ENCODE data around the gene ABCC3.

The ABCC3 gene

GRCh38 chr17:50631195-50631907 lies 3.3 kb upstream of the ABCC3 start:
- H3K27me3 ChIP-seq (ENCODE audit: control insufficient read depth, insufficient read depth, low read length): peaks cover 50% of the 10 kb centered on the region
- no peak overlapping the region for H3K27ac ChIP-seq (ENCODE audit: low read depth, low read length)
- H3K9ac ChIP-seq (ENCODE audit: low read length): no peak overlapping the region
- no peak overlapping the region for H3K4me3 ChIP-seq (ENCODE audit: low read depth, low read length)
- no peaks in the 10 kb centered on the region for H3K9me3 ChIP-seq (ENCODE audit: control insufficient read depth, insufficient read depth, low read depth, low read length)
- peaks cover 19% of the 10 kb centered on the region for H3K4me1 ChIP-seq (ENCODE audit: control insufficient read depth, insufficient read depth, low read length)
- H3K36me3 ChIP-seq (ENCODE audit: control insufficient read depth, insufficient read depth, low read length): no peaks in the 10 kb centered on the region

- H3K27me3 ChIP-seq (ENCODE audit: control insufficient read depth, insufficient read depth, low read length): peaks cover 57% of the 10 kb centered on the region
- no peaks in the 10 kb centered on the region for H3K36me3 ChIP-seq (ENCODE audit: control insufficient read depth, insufficient read depth, low read length)
- peaks cover 21% of the 10 kb centered on the region for H3K4me1 ChIP-seq (ENCODE audit: control insufficient read depth, insufficient read depth, low read length)
- H3K27ac ChIP-seq (ENCODE audit: low read depth, low read length): no peak overlapping the region
- H3K9ac ChIP-seq (ENCODE audit: low read length): no peak overlapping the region
- no peaks in the 10 kb centered on the region for H3K9me3 ChIP-seq (ENCODE audit: control insufficient read depth, insufficient read depth, low read depth, low read length)
- H3K4me3 ChIP-seq (ENCODE audit: low read depth, low read length): no peak overlapping the region
Observed at GRCh38 chr17:50631908-50632571, 2.6 kb upstream of the ABCC3 start.

- peaks cover 23% of the 10 kb centered on the region for H3K4me1 ChIP-seq (ENCODE audit: control insufficient read depth, insufficient read depth, low read length)
- no peak overlapping the region for H3K4me3 ChIP-seq (ENCODE audit: low read depth, low read length)
- H3K27ac ChIP-seq (ENCODE audit: low read depth, low read length): no peak overlapping the region
- H3K27me3 ChIP-seq (ENCODE audit: control insufficient read depth, insufficient read depth, low read length): peaks cover 63% of the 10 kb centered on the region
- H3K9ac ChIP-seq (ENCODE audit: low read length): no peak overlapping the region
- H3K9me3 ChIP-seq (ENCODE audit: control insufficient read depth, insufficient read depth, low read depth, low read length): no peaks in the 10 kb centered on the region
- H3K36me3 ChIP-seq (ENCODE audit: control insufficient read depth, insufficient read depth, low read length): no peaks in the 10 kb centered on the region
Observed at GRCh38 chr17:50632637-50633036, 2.0 kb upstream of the ABCC3 start.

GRCh38 chr17:50633683-50634082 lies 998 bp upstream of the ABCC3 start:
- peaks cover 69% of the 10 kb centered on the region for H3K27me3 ChIP-seq (ENCODE audit: control insufficient read depth, insufficient read depth, low read length)
- no peak overlapping the region for H3K9ac ChIP-seq (ENCODE audit: low read length)
- peaks cover 18% of the 10 kb centered on the region; the same call in 1 of the 2 replicates for H3K4me1 ChIP-seq (ENCODE audit: control insufficient read depth, insufficient read depth, low read length)
- H3K4me3 ChIP-seq (ENCODE audit: low read depth, low read length): no peak overlapping the region
- H3K9me3 ChIP-seq (ENCODE audit: control insufficient read depth, insufficient read depth, low read depth, low read length): no peaks in the 10 kb centered on the region
- H3K27ac ChIP-seq (ENCODE audit: low read depth, low read length): no peak overlapping the region
- no peaks in the 10 kb centered on the region for H3K36me3 ChIP-seq (ENCODE audit: control insufficient read depth, insufficient read depth, low read length)

- peak overlapping the region; percentile 51 for H3K4me3 ChIP-seq (ENCODE audit: low read depth, low read length)
- no peaks in the 10 kb centered on the region for H3K9me3 ChIP-seq (ENCODE audit: control insufficient read depth, insufficient read depth, low read depth, low read length)
- H3K4me1 ChIP-seq (ENCODE audit: control insufficient read depth, insufficient read depth, low read length): peaks cover 21% of the 10 kb centered on the region; the same call in 1 of the 2 replicates
- no peaks in the 10 kb centered on the region for H3K36me3 ChIP-seq (ENCODE audit: control insufficient read depth, insufficient read depth, low read length)
- H3K27me3 ChIP-seq (ENCODE audit: control insufficient read depth, insufficient read depth, low read length): peaks cover 69% of the 10 kb centered on the region
- H3K9ac ChIP-seq (ENCODE audit: low read length): peak overlapping the region; percentile 16
- no peak overlapping the region for H3K27ac ChIP-seq (ENCODE audit: low read depth, low read length)
Observed at GRCh38 chr17:50634915-50635731, 442 bp downstream of the ABCC3 start.

GRCh38 chr17:50635732-50635981 lies 976 bp downstream of the ABCC3 start:
- Histone ChIP-seq H3K36me3 (ENCODE audit: control insufficient read depth, insufficient read depth, low read length) (no peaks in the 10 kb centered on the region), H3K27ac (ENCODE audit: low read depth, low read length) (no peak overlapping the region), H3K27me3 (ENCODE audit: control insufficient read depth, insufficient read depth, low read length) (peaks cover 69% of the 10 kb centered on the region), H3K9me3 (ENCODE audit: control insufficient read depth, insufficient read depth, low read depth, low read length) (no peaks in the 10 kb centered on the region), H3K4me1 (ENCODE audit: control insufficient read depth, insufficient read depth, low read length) (peaks cover 25% of the 10 kb centered on the region; the same call in 1 of the 2 replicates), H3K9ac (ENCODE audit: low read length) (no peak overlapping the region), H3K4me3 (ENCODE audit: low read depth, low read length) (no peak overlapping the region)

- Histone ChIP-seq H3K36me3 (ENCODE audit: control insufficient read depth, insufficient read depth, low read length) (no peaks in the 10 kb centered on the region), H3K4me3 (ENCODE audit: low read depth, low read length) (no peak overlapping the region), H3K27ac (ENCODE audit: low read depth, low read length) (no peak overlapping the region), H3K4me1 (ENCODE audit: control insufficient read depth, insufficient read depth, low read length) (peaks cover 31% of the 10 kb centered on the region; the same call in 1 of the 2 replicates), H3K27me3 (ENCODE audit: control insufficient read depth, insufficient read depth, low read length) (peaks cover 69% of the 10 kb centered on the region), H3K9ac (ENCODE audit: low read length) (no peak overlapping the region), H3K9me3 (ENCODE audit: control insufficient read depth, insufficient read depth, low read depth, low read length) (no peaks in the 10 kb centered on the region)
Observed at GRCh38 chr17:50635982-50636803, 1.5 kb downstream of the ABCC3 start.

GRCh38 chr17:50636804-50637195 lies 2.1 kb downstream of the ABCC3 start:
- Histone ChIP-seq H3K36me3 (ENCODE audit: control insufficient read depth, insufficient read depth, low read length) (no peaks in the 10 kb centered on the region), H3K27ac (ENCODE audit: low read depth, low read length) (no peak overlapping the region), H3K27me3 (ENCODE audit: control insufficient read depth, insufficient read depth, low read length) (peaks cover 64% of the 10 kb centered on the region), H3K4me1 (ENCODE audit: control insufficient read depth, insufficient read depth, low read length) (peaks cover 35% of the 10 kb centered on the region; the same call in 1 of the 2 replicates), H3K9ac (ENCODE audit: low read length) (no peak overlapping the region), H3K9me3 (ENCODE audit: control insufficient read depth, insufficient read depth, low read depth, low read length) (no peaks in the 10 kb centered on the region), H3K4me3 (ENCODE audit: low read depth, low read length) (no peak overlapping the region)

- Histone ChIP-seq H3K9ac (ENCODE audit: low read length) (no peak overlapping the region), H3K36me3 (ENCODE audit: control insufficient read depth, insufficient read depth, low read length) (no peaks in the 10 kb centered on the region), H3K4me1 (ENCODE audit: control insufficient read depth, insufficient read depth, low read length) (peaks cover 35% of the 10 kb centered on the region; the same call in 1 of the 2 replicates), H3K4me3 (ENCODE audit: low read depth, low read length) (no peak overlapping the region), H3K27me3 (ENCODE audit: control insufficient read depth, insufficient read depth, low read length) (peaks cover 52% of the 10 kb centered on the region), H3K27ac (ENCODE audit: low read depth, low read length) (no peak overlapping the region), H3K9me3 (ENCODE audit: control insufficient read depth, insufficient read depth, low read depth, low read length) (no peaks in the 10 kb centered on the region)
Observed at GRCh38 chr17:50637829-50638605, 3.3 kb downstream of the ABCC3 start.

GRCh38 chr17:50638606-50638965 lies 3.9 kb downstream of the ABCC3 start:
- Histone ChIP-seq H3K36me3 (ENCODE audit: control insufficient read depth, insufficient read depth, low read length) (no peaks in the 10 kb centered on the region), H3K27me3 (ENCODE audit: control insufficient read depth, insufficient read depth, low read length) (peaks cover 47% of the 10 kb centered on the region), H3K4me3 (ENCODE audit: low read depth, low read length) (no peak overlapping the region), H3K9me3 (ENCODE audit: control insufficient read depth, insufficient read depth, low read depth, low read length) (no peaks in the 10 kb centered on the region), H3K27ac (ENCODE audit: low read depth, low read length) (no peak overlapping the region), H3K4me1 (ENCODE audit: control insufficient read depth, insufficient read depth, low read length) (peaks cover 35% of the 10 kb centered on the region; the same call in 1 of the 2 replicates), H3K9ac (ENCODE audit: low read length) (no peak overlapping the region)

Measured in HUES6 (cell line).